Hepatocyte (in vitro differentiated cells): ENCODE data around the gene ABLIM1. TPM values are rescaled to one million over a fixed set of nuclear protein-coding genes. Genes with fewer than 3 reads are reported as not detected.

ENCODE experiments used
- DNase-seq: peaks from one replicate; pipeline ENCODE4 v3.0.0-alpha.2; 2016; ENCODE audit warnings: low spot score
- H2AFZ ChIP-seq: fragments of 200-600 bp; sonication (generic); 2 replicates; pipeline ENCODE4 v1.6.0; 2016; ENCODE audit warnings: antibody characterized with exemption, mild to moderate bottlenecking
- H3K27ac ChIP-seq: fragments of 200-600 bp; sonication (generic); 2 replicates; pipeline ENCODE4 v1.5.1; 2016; ENCODE audit warnings: mild to moderate bottlenecking
- H3K27me3 ChIP-seq: fragments of 200-600 bp; sonication (generic); 2 replicates; pipeline ENCODE4 v1.6.1; 2016
- H3K36me3 ChIP-seq: fragments of 200-600 bp; sonication (generic); replicated peaks from 2 replicates; pipeline ENCODE4 v1.5.1; 2016; ENCODE audit warnings: low read depth; ENCODE audit not compliant: insufficient read depth
- H3K4me1 ChIP-seq: fragments of 200-600 bp; sonication (generic); 2 replicates; pipeline ENCODE4 v1.5.1; 2016; ENCODE audit warnings: mild to moderate bottlenecking, moderate library complexity; ENCODE audit not compliant: insufficient read depth
- H3K4me2 ChIP-seq: fragments of 200-600 bp; sonication (generic); 2 replicates; pipeline ENCODE4 v1.6.0; 2016
- H3K4me3 ChIP-seq: fragments of 200-600 bp; sonication (generic); 2 replicates; pipeline ENCODE4 v1.5.1; 2016; ENCODE audit warnings: mild to moderate bottlenecking
- H3K79me2 ChIP-seq: fragments of 200-600 bp; sonication (generic); 2 replicates; pipeline ENCODE4 v1.6.0; 2017; ENCODE audit warnings: mild to moderate bottlenecking
- H3K9me2 ChIP-seq: fragments of 200-600 bp; sonication (generic); replicated peaks from 2 replicates; pipeline ENCODE4 v1.6.0; 2017; ENCODE audit warnings: mild to moderate bottlenecking; ENCODE audit not compliant: insufficient read depth
- H3K9me3 ChIP-seq: fragments of 200-600 bp; sonication (generic); 2 replicates; pipeline ENCODE4 v1.5.1; 2016; ENCODE audit warnings: low read depth, mild to moderate bottlenecking
- H4K20me1 ChIP-seq: fragments of 200-600 bp; sonication (generic); 2 replicates; pipeline ENCODE4 v1.6.0; 2016; ENCODE audit warnings: mild to moderate bottlenecking; ENCODE audit not compliant: insufficient read depth, poor library complexity, severe bottlenecking
- EZH2 ChIP-seq: fragments of 200-600 bp; sonication (generic); IDR thresholded peaks from 2 replicates; pipeline ENCODE4 v1.6.1; 2016; ENCODE audit warnings: antibody characterized with exemption, mild to moderate bottlenecking, borderline replicate concordance
- EZH2phosphoT487 ChIP-seq: fragments of 200-600 bp; sonication (generic); IDR thresholded peaks from one replicate; pipeline ENCODE4 v1.6.1; 2018; ENCODE audit warnings: antibody characterized with exemption, mild to moderate bottlenecking, low read depth, moderate library complexity; ENCODE audit not compliant: unreplicated experiment, severe bottlenecking
- WGBS: methylation state at CpG from one replicate; pipeline ENCODE4 v1.1.6; 2016; ENCODE audit warnings: low lambda C conversion rate; ENCODE audit errors: missing lambda C conversion rate; 5-methylcytosine and 5-hydroxymethylcytosine counted together
- polyA plus RNA-seq: library from polyadenylated mRNA; unstranded; fragments of >200 nt; fragmentation: Nextera tagmentation; extraction: Ambion mirVana; gene quantifications from 2 replicates; pipeline ENCODE4 v1.2.1, GENCODE V29; 2016
- total RNA-seq: library from RNA; depleted of rRNA; stranded (reverse); fragments of >200 nt; gene quantifications from 2 replicates; pipeline ENCODE4 v1.2.3, GENCODE V29; 2014
- TF ChIP-seq, protein P1 (sequence below): fragments of 200-600 bp; sonication (generic); IDR thresholded peaks from 2 replicates; pipeline ENCODE4 v1.5.1; 2016; ENCODE audit warnings: antibody characterized with exemption, mild to moderate bottlenecking; ENCODE audit not compliant: poor library complexity

Gene ABLIM1
- total and polyA plus RNA-seq, 2 experiments from 2014 or later = 20.8 to 31.6 TPM

DNA sequence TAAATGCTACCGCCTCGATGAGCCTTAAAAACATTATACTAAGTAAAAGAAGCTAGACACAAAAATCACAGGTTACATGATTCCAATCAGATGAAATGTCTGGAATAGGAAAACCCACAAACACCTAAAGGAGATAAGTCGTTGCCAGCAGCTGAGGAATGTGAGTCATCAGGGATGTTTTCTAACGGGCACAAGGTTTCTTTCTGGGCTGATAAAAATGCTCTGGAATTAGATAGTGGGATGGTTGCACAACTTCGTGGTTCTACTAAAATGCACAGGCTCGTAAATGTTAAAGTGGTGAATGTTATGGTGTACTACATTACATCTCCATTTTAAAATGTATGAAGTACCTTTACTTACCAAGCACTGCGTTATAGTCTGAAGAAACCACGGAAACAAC is 9.7 kb downstream of the ABLIM1 start:
- H3K4me1 ChIP-seq = peaks cover 29% of the 10 kb centered on the region

DNA sequence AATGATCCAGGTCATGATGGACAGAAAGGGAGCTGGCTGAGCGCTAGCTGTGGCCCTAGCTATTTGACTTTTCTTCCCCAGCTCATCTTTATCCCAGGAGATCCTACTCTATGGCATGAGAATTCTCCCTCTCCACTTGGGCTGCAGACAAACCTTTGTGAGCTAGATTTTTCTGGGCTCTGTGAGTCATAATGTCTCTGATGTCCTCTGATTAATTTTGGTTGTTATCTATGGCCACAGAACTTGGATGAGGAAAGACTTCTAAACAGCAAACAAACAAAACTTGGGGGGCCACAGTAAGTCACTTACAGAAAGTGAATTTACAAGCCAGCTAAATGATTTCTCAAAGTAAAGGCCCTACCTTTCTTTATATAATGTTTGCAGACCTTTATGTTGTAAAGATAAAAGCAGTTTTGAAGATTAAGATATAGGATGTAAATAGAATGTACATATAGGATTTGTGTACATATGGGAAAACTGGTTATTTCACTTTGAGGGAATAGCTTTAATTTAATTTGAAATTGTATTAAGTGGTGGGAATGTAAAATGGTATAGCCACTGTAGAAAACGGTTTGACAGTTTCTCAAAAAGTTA is 10.4 kb downstream of the ABLIM1 start:
- H4K20me1 ChIP-seq = no peaks in the 10 kb centered on the region
- no peaks in the 10 kb centered on the region for H3K27me3 ChIP-seq
- peak overlapping the region; percentile 21 for H3K27ac ChIP-seq
- no peaks in the 10 kb centered on the region for H3K9me3 ChIP-seq
- no peak for DNase-seq
- H3K4me3 ChIP-seq = no peak overlapping the region
- no peak overlapping the region for H2AFZ ChIP-seq
- H3K4me2 ChIP-seq = no peak overlapping the region
- peaks cover 7% of the 10 kb centered on the region for H3K79me2 ChIP-seq
- TF ChIP-seq, protein P1, sequence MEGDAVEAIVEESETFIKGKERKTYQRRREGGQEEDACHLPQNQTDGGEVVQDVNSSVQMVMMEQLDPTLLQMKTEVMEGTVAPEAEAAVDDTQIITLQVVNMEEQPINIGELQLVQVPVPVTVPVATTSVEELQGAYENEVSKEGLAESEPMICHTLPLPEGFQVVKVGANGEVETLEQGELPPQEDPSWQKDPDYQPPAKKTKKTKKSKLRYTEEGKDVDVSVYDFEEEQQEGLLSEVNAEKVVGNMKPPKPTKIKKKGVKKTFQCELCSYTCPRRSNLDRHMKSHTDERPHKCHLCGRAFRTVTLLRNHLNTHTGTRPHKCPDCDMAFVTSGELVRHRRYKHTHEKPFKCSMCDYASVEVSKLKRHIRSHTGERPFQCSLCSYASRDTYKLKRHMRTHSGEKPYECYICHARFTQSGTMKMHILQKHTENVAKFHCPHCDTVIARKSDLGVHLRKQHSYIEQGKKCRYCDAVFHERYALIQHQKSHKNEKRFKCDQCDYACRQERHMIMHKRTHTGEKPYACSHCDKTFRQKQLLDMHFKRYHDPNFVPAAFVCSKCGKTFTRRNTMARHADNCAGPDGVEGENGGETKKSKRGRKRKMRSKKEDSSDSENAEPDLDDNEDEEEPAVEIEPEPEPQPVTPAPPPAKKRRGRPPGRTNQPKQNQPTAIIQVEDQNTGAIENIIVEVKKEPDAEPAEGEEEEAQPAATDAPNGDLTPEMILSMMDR = no peak
- no peak for TF ChIP-seq EZH2
- WGBS = 86% methylated on average over 2 of the region's 2 CpGs
- no peaks in the 10 kb centered on the region for H3K9me2 ChIP-seq
- H3K4me1 ChIP-seq = peaks cover 24% of the 10 kb centered on the region
- no peaks in the 10 kb centered on the region for H3K36me3 ChIP-seq

More for the DNA sequence above, 9.7 kb downstream of the ABLIM1 start:
- peak; percentile 59 for DNase-seq
- Histone ChIP-seq H3K4me3 (no peak overlapping the region), H3K9me3 (no peaks in the 10 kb centered on the region), H3K79me2 (peaks cover 7% of the 10 kb centered on the region), H3K36me3 (no peaks in the 10 kb centered on the region), H2AFZ (no peak overlapping the region), H4K20me1 (no peaks in the 10 kb centered on the region), H3K9me2 (no peaks in the 10 kb centered on the region), H3K27me3 (no peaks in the 10 kb centered on the region), H3K4me2 (no peak overlapping the region), H3K27ac (peak overlapping the region; percentile 49)
- no peak for TF ChIP-seq EZH2
- TF ChIP-seq EZH2phosphoT487 = no peak
- TF ChIP-seq, protein P1 = no peak
- WGBS = 56% methylated on average over 8 of the region's 8 CpGs

DNA sequence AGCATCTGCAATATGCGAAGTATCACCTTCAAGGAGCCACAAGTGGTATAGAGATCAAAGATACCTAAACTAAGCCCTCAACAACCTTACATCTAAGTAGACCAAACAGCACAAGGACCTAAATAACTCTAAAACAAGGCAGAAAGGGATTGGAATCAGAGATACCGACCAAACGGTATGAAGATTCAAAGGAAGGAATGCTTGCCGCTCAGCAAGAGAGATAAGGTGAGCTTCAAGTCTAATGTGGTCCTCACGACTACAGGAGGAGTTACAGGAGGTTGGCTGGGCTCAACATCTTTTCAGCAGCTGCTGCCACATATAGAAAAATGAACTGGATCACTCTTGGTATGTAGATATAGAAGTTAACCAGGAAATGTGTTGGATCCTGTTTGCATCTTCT is 11.6 kb downstream of the ABLIM1 start:
- Histone ChIP-seq H3K27ac (no peak overlapping the region), H3K36me3 (no peaks in the 10 kb centered on the region), H3K9me2 (no peaks in the 10 kb centered on the region), H3K79me2 (peaks cover 7% of the 10 kb centered on the region), H3K4me3 (no peak overlapping the region), H3K4me1 (peaks cover 24% of the 10 kb centered on the region), H3K4me2 (no peak overlapping the region), H3K9me3 (no peaks in the 10 kb centered on the region), H3K27me3 (no peaks in the 10 kb centered on the region), H4K20me1 (no peaks in the 10 kb centered on the region), H2AFZ (no peak overlapping the region)
- 61% methylated on average over 5 of the region's 5 CpGs for WGBS
- DNase-seq = no peak
- no peak for TF ChIP-seq EZH2
- TF ChIP-seq EZH2phosphoT487 = no peak
- TF ChIP-seq, protein P1 = no peak

DNA sequence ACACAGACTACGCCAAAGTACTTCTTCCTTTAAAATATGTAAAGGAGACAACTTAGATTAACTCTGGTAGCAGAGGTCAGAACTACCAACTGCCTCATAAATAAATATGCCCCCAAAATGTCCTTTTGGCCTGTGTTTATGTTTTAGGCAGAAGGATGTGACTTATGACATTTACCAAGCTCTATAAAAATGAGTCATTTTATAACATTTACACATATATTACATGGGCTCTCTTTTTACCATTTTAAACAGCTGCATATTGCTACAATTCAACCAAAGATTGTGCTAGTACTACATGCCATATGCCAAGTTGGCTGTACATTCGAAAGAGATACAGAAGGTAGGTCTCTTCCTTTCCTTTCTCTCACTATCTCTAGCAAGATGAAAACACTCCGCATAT is 12.4 kb downstream of the ABLIM1 start:
- no peak for DNase-seq
- H3K27ac ChIP-seq = no peak overlapping the region
- H3K36me3 ChIP-seq = no peaks in the 10 kb centered on the region
- no peaks in the 10 kb centered on the region for H3K27me3 ChIP-seq
- peaks cover 17% of the 10 kb centered on the region for H3K4me1 ChIP-seq
- no peaks in the 10 kb centered on the region for H3K9me2 ChIP-seq
- 68% methylated on average over 3 of the region's 3 CpGs for WGBS
- no peak overlapping the region for H2AFZ ChIP-seq
- TF ChIP-seq, protein P1 = no peak
- TF ChIP-seq EZH2 (no peak), EZH2phosphoT487 (no peak)
- H3K9me3 ChIP-seq = no peaks in the 10 kb centered on the region
- H3K4me2 ChIP-seq = no peak overlapping the region
- no peak overlapping the region for H3K4me3 ChIP-seq
- H4K20me1 ChIP-seq = no peaks in the 10 kb centered on the region
- peaks cover 7% of the 10 kb centered on the region for H3K79me2 ChIP-seq
